ENCODE data around the gene POTEH. TPM values are rescaled to one million over a fixed set of nuclear protein-coding genes. Genes with fewer than 3 reads are reported as not detected.
"Not testable (repeated sequence)": the region's sequence is repeated elsewhere in the genome, so short reads cannot be mapped to it uniquely, and the experiment has no call there.

The POTEH gene
- total and polyA plus RNA-seq, 2 experiments from 2014 or later, result not detected

DNA sequence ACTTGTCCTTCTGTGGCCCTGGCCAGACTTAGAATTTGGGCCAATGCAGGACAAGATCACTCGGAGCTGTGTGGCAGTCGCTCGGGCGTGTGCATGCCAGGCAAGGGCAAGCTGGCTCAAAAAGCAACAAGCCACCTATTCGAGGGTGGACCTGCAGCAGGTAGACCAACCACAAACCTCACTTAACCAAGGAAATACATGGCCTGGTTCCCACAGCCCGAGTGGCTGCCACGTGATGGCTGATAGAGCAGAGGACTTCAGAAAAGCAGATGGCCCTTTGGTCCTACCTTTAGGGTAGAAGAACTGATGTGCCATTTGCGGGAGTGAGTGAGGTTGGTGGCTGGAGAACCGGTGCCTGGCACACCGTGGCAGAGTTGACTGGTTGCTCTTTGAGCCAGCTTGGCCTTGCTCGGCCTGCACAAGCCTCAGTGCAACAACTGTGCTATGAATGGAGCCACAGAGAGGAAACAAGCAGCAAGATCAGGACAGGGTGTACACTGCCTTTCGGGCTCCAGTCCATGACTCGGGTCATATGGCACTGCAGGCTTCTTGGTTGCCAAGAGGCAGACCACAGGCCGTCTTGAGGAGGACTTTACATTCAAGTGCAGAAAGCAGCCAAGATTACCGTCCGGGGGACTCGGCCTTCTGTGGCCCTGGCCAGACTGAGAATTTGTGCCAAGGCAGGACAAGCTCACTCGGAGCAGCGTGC, 39.5 kb downstream of the POTEH start:
- H3K27me3 ChIP-seq (ENCODE audit: insufficient read depth); H2AFZ ChIP-seq; H3K79me2 ChIP-seq (replicated peaks; ENCODE audit: insufficient read depth); H3K27ac ChIP-seq (ENCODE audit: low read depth); H3F3A ChIP-seq (replicated peaks; ENCODE audit: low read depth); H3K27ac Mint-ChIP-seq; H3K27me3 Mint-ChIP-seq (ENCODE audit: insufficient read depth, low read depth, poor library complexity); H3K4me1 ChIP-seq (ENCODE audit: insufficient read depth); ATAC-seq; H3K4me3 Mint-ChIP-seq; H3K4me2 ChIP-seq; H3K9me3 Mint-ChIP-seq; DNase-seq (ENCODE audit: low spot score); H3K9me2 ChIP-seq (ENCODE audit: insufficient read depth); H3K36me3 Mint-ChIP-seq (ENCODE audit: low read depth); H3K4me1 Mint-ChIP-seq; H4K20me1 ChIP-seq (replicated peaks; ENCODE audit: insufficient read depth); H3K4me3 ChIP-seq; H3K36me3 ChIP-seq (ENCODE audit: insufficient read depth): not testable (repeated sequence)

DNA sequence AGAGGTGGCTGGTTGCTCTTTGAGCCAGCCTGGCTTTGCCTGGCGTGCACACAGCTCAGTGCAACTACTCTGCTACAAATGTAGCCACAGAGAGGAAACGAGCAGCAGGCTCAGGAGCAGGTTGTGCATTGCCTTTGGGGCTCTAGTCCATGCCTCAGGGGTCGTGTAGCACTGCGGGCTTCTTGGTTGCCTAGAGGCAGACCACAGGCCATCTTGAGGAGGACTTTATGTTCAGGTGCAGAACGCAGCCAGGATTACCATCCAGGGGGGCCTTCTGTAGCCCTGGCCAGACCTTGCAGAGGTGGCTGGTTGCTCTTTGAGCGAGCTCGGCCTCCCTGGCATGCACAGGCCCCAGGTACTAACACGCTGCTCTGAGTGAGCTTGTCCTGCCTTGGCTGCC, 41.2 kb downstream of the POTEH start:
- not testable (repeated sequence) for H3K4me1 Mint-ChIP-seq; H3K4me3 Mint-ChIP-seq; H3K4me2 ChIP-seq; H3K36me3 ChIP-seq (ENCODE audit: insufficient read depth); H2AFZ ChIP-seq; H3K27me3 ChIP-seq (ENCODE audit: insufficient read depth); H3K27ac Mint-ChIP-seq; H3K36me3 Mint-ChIP-seq (ENCODE audit: low read depth); H4K20me1 ChIP-seq (replicated peaks; ENCODE audit: insufficient read depth); H3K27me3 Mint-ChIP-seq (ENCODE audit: insufficient read depth, low read depth, poor library complexity); H3K27ac ChIP-seq (ENCODE audit: low read depth); H3F3A ChIP-seq (replicated peaks; ENCODE audit: low read depth); ATAC-seq; DNase-seq (ENCODE audit: low spot score); H3K4me3 ChIP-seq; H3K4me1 ChIP-seq (ENCODE audit: insufficient read depth); H3K9me2 ChIP-seq (ENCODE audit: insufficient read depth); H3K79me2 ChIP-seq (replicated peaks; ENCODE audit: insufficient read depth)
- peaks cover 10% of the 10 kb centered on the region for H3K9me3 Mint-ChIP-seq

DNA sequence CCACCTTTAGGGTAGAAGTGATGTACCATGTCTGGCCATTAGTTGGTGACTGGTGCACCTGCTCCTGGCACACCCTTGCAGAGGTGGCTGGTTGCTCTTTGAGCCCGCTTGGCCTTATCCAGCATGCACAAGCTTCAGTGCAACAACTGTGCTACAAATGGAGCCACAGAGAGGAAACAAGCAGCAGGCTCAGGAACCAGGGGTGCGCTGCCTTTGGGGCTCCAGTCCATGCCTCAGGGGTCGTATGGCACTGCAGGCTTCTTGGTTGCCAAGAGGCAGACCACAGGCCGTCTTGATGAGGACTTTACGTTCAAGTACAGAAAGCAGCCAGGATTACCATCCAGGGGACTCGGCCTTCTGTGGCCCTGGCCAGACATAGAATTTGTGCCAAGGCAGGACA, 44.6 kb downstream of the POTEH start:
- H4K20me1 ChIP-seq (replicated peaks; ENCODE audit: insufficient read depth); H3K36me3 Mint-ChIP-seq (ENCODE audit: low read depth); H3K4me1 ChIP-seq (ENCODE audit: insufficient read depth); H3K27me3 Mint-ChIP-seq (ENCODE audit: insufficient read depth, low read depth, poor library complexity); H3K4me2 ChIP-seq; H3K27ac ChIP-seq (ENCODE audit: low read depth); H3K4me3 Mint-ChIP-seq; H3K27ac Mint-ChIP-seq; H3K4me1 Mint-ChIP-seq; H3K9me2 ChIP-seq (ENCODE audit: insufficient read depth); ATAC-seq; H3F3A ChIP-seq (replicated peaks; ENCODE audit: low read depth); H3K79me2 ChIP-seq (replicated peaks; ENCODE audit: insufficient read depth); H2AFZ ChIP-seq; H3K4me3 ChIP-seq; H3K27me3 ChIP-seq (ENCODE audit: insufficient read depth); H3K9me3 Mint-ChIP-seq; DNase-seq (ENCODE audit: low spot score); H3K36me3 ChIP-seq (ENCODE audit: insufficient read depth): not testable (repeated sequence)

DNA sequence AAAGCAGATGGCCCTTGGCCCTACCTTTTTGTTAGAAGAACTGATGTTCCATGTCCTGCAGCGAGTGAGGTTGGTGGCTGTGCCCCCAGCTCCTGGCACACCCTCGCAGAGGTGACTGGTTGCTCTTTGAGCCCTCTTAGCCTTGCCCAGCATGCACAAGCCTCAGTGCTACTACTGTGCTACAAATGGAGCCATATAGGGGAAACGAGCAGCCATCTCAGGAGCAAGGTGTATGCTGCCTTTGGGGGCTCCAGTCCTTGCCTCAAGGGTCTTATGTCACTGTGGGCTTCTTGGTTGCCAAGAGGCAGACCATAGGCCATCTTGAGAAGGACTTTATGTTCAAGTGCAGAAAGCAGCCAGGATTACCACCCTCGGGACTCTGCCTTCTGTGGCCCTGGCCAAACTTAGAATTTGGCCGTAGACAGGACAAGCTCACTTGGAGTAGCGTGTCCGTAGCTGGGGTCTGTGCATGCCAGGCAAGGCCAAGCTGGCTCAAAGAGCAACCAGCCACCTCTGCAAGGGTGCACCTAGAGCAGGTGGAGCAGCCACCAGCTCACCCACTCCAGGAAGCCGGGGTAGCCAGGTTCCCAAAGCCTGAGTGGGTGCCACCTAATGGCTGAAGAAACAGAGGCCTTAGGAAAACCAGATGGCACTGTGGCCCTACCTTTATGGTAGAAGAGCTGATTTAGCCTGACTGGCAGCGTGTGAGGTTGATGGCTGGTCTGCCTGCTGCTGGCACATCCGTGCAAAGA, 48.5 kb downstream of the POTEH start:
- not testable (repeated sequence) for H3K4me1 ChIP-seq (ENCODE audit: insufficient read depth); H3K36me3 Mint-ChIP-seq (ENCODE audit: low read depth); H3K4me3 ChIP-seq; ATAC-seq; H3K4me3 Mint-ChIP-seq; H3K4me2 ChIP-seq; H3K27ac Mint-ChIP-seq; H3K4me1 Mint-ChIP-seq; H3K27me3 ChIP-seq (ENCODE audit: insufficient read depth); H3F3A ChIP-seq (replicated peaks; ENCODE audit: low read depth); H3K36me3 ChIP-seq (ENCODE audit: insufficient read depth); DNase-seq (ENCODE audit: low spot score); H3K27me3 Mint-ChIP-seq (ENCODE audit: insufficient read depth, low read depth, poor library complexity); H3K9me2 ChIP-seq (ENCODE audit: insufficient read depth); H4K20me1 ChIP-seq (replicated peaks; ENCODE audit: insufficient read depth); H2AFZ ChIP-seq; H3K79me2 ChIP-seq (replicated peaks; ENCODE audit: insufficient read depth); H3K27ac ChIP-seq (ENCODE audit: low read depth); H3K9me3 Mint-ChIP-seq

DNA sequence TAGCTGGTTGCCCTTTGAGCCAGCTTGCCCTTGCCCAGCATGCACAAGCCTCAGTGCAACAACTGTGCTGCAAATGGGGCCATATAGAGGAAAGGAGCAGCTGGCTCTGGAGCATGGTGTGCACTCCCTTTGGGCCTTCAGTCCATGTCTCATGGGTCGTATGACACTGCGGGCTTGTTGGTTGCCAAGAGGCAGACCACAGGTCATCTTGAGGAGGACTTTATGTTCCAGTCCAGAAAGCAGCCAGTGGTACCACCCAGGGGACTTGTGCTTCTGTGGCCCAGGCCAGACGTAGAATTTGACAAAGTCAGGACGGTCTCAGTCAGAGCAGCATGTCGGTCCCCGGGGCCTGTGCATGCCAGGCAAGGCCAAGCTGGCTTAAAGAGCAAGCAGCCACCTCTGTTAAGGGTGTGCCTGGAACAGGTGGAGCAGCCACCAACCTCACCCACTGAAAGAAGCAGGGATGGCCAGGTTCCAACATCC, 49.1 kb downstream of the POTEH start:
- ATAC-seq; H3F3A ChIP-seq (replicated peaks; ENCODE audit: low read depth); H3K4me1 Mint-ChIP-seq; H3K79me2 ChIP-seq (replicated peaks; ENCODE audit: insufficient read depth); H3K36me3 ChIP-seq (ENCODE audit: insufficient read depth); H3K9me2 ChIP-seq (ENCODE audit: insufficient read depth); H3K4me3 ChIP-seq; H3K9me3 Mint-ChIP-seq; H3K27me3 Mint-ChIP-seq (ENCODE audit: insufficient read depth, low read depth, poor library complexity); DNase-seq (ENCODE audit: low spot score); H4K20me1 ChIP-seq (replicated peaks; ENCODE audit: insufficient read depth); H3K4me1 ChIP-seq (ENCODE audit: insufficient read depth); H3K27me3 ChIP-seq (ENCODE audit: insufficient read depth); H3K4me2 ChIP-seq; H3K27ac ChIP-seq (ENCODE audit: low read depth); H3K27ac Mint-ChIP-seq; H3K36me3 Mint-ChIP-seq (ENCODE audit: low read depth); H3K4me3 Mint-ChIP-seq; H2AFZ ChIP-seq: not testable (repeated sequence)

DNA sequence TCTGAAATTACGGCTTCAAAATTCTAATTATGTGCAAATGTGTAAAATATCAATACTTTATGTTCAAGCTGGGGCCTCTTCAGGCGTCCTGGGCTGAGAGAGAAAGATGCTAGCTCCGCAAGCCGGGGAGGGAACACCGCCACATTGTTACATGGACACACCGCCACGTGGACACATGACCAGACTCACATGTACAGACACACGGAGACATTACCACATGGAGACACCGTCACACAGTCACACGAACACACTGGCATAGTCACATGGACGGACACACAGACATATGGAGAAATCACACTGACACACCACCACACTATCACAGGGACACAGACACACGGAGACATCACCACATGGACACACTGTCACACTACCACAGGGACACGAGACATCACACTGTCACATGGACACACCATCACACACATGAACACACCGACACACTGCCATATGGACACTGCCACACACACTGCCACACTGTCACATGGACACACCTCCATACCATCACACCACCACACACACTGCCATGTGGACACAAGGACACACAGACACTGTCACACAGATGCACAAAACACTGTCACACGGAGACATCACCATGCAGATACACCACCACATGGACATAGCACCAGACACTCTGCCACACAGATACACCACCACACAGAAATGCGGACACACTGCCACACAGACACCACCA, 58.0 kb downstream of the POTEH start:
- not testable (repeated sequence) for H3K36me3 ChIP-seq (ENCODE audit: insufficient read depth); H3K4me2 ChIP-seq; H3K27me3 ChIP-seq (ENCODE audit: insufficient read depth); H3K27ac Mint-ChIP-seq; H3K27ac ChIP-seq (ENCODE audit: low read depth); DNase-seq (ENCODE audit: low spot score); H3K79me2 ChIP-seq (replicated peaks; ENCODE audit: insufficient read depth); H3K4me3 Mint-ChIP-seq; H3K36me3 Mint-ChIP-seq (ENCODE audit: low read depth); ATAC-seq; H3K9me2 ChIP-seq (ENCODE audit: insufficient read depth); H3K27me3 Mint-ChIP-seq (ENCODE audit: insufficient read depth, low read depth, poor library complexity); H2AFZ ChIP-seq; H3K4me3 ChIP-seq; H3K4me1 ChIP-seq (ENCODE audit: insufficient read depth); H4K20me1 ChIP-seq (replicated peaks; ENCODE audit: insufficient read depth); H3K4me1 Mint-ChIP-seq; H3F3A ChIP-seq (replicated peaks; ENCODE audit: low read depth)
- H3K9me3 Mint-ChIP-seq, result peaks cover 21% of the 10 kb centered on the region
